CD4-positive, CD25-positive, alpha-beta regulatory T cell (primary cell): ENCODE measurements around the gene PATJ. TPM values are rescaled to one million over a fixed set of nuclear protein-coding genes. Genes with fewer than 3 reads are reported as not detected.

Experiments
- ATAC-seq, 2 donors: fragments of 150-1000 bp; cut with Tn5 transposase; one replicate each; pipeline ENCODE4 v1.10.0; 2021; ENCODE audit warnings: low read depth in 2 of 2, moderate number of reproducible peaks in 2 of 2, moderate library complexity in 1 of 2
- DNase-seq, 3 donors: peaks; one replicate each; pipeline versions ENCODE4 v3.0.0 to v3.0.0-alpha.2; 2012 to 2022; ENCODE audit warnings: mixed read lengths in 1 of 3
- H3K27ac ChIP-seq: one replicate; pipeline ENCODE4 v1.7.0; 2013; ENCODE audit warnings: mild to moderate bottlenecking, low read length; ENCODE audit not compliant: insufficient read depth, poor library complexity, severe bottlenecking
- H3K27me3 ChIP-seq: one replicate; pipeline ENCODE4 v1.7.0; 2013; ENCODE audit warnings: low read length; ENCODE audit not compliant: control insufficient read depth, insufficient read depth
- H3K36me3 ChIP-seq: one replicate; pipeline ENCODE4 v1.7.0; 2013; ENCODE audit warnings: mild to moderate bottlenecking, low read length, moderate library complexity; ENCODE audit not compliant: control insufficient read depth, insufficient read depth
- H3K4me1 ChIP-seq: 2 replicates; pipeline ENCODE4 v1.7.0; 2013; ENCODE audit warnings: mild to moderate bottlenecking, low read length; ENCODE audit not compliant: insufficient read depth, control insufficient read depth, poor library complexity, severe bottlenecking
- H3K4me3 ChIP-seq: one replicate; pipeline ENCODE4 v1.7.0; 2013; ENCODE audit warnings: low read depth, mild to moderate bottlenecking, low read length, moderate library complexity
- H3K9me3 ChIP-seq, 2 experiments: 1 replicate in 1 of 2; 2 replicates in 1 of 2; pipeline ENCODE4 v1.7.0; 2013; ENCODE audit warnings: low read length in 2 of 2, mild to moderate bottlenecking in 1 of 2, moderate library complexity in 1 of 2; ENCODE audit not compliant: control insufficient read depth in 2 of 2
- H3K27ac Mint-ChIP-seq, 3 donors: one replicate each; pipeline ENCODE4 v1.8.0; 2020 to 2022; ENCODE audit warnings: mild to moderate bottlenecking in 3 of 3, mixed read lengths in 3 of 3, moderate library complexity in 2 of 3
- H3K27me3 Mint-ChIP-seq: one replicate; pipeline ENCODE4 v1.8.0; 2022; ENCODE audit warnings: mild to moderate bottlenecking, mixed read lengths
- H3K36me3 Mint-ChIP-seq: one replicate; pipeline ENCODE4 v1.8.0; 2020; ENCODE audit warnings: mixed read lengths
- H3K4me1 Mint-ChIP-seq, 4 donors: one replicate each; pipeline ENCODE4 v1.8.0; 2020 to 2022; ENCODE audit warnings: mixed read lengths in 4 of 4, mild to moderate bottlenecking in 1 of 4
- H3K4me3 Mint-ChIP-seq, 4 donors: one replicate each; pipeline ENCODE4 v1.8.0; 2020 to 2022; ENCODE audit warnings: mild to moderate bottlenecking in 4 of 4, mixed read lengths in 4 of 4, moderate library complexity in 3 of 4
- H3K9me3 Mint-ChIP-seq, 7 donors: one replicate each; pipeline ENCODE4 v1.8.0; 2020 to 2022; ENCODE audit warnings: mixed read lengths in 7 of 7, mild to moderate bottlenecking in 3 of 7, moderate library complexity in 2 of 7
- polyA plus RNA-seq, 4 donors: library from polyadenylated mRNA; unstranded; fragments of 300-500 nt; fragmentation: Illumina TruSeq; gene quantifications; one replicate each; pipeline ENCODE4 v1.2.3, GENCODE V29; 2021
- total RNA-seq: library from RNA; stranded (reverse); gene quantifications from one replicate; pipeline ENCODE4 v1.2.3, GENCODE V29; 2022

Gene PATJ
- total and polyA plus RNA-seq, 5 donors from 2014 or later, result 8.6 to 49.2 (median 15.9) TPM

GRCh38 chr1:61925591-61926298 is 183.5 kb downstream of the PATJ start:
- DNase-seq (no peak), ATAC-seq (no peak)
- Mint-ChIP-seq H3K27ac (no peak overlapping the region), H3K36me3 (peaks cover 30% of the 10 kb centered on the region), H3K4me3 (no peak overlapping the region), H3K4me1 (no peaks in the 10 kb centered on the region), H3K27me3 (no peaks in the 10 kb centered on the region), H3K9me3 (peaks cover 0 to 3% (median 0%) of the 10 kb centered on the region in 7 donors)
- Histone ChIP-seq H3K4me1 (no peaks in the 10 kb centered on the region), H3K27me3 (no peaks in the 10 kb centered on the region), H3K27ac (no peak overlapping the region), H3K36me3 (no peaks in the 10 kb centered on the region), H3K4me3 (no peak overlapping the region), H3K9me3 (no peaks in the 10 kb centered on the region)

- no peak overlapping the region for H3K27ac ChIP-seq
- no peak overlapping the region for H3K4me3 ChIP-seq
- Mint-ChIP-seq H3K4me3 (no peak overlapping the region), H3K27me3 (no peaks in the 10 kb centered on the region), H3K4me1 (no peaks in the 10 kb centered on the region), H3K27ac (no peak overlapping the region), H3K36me3 (peaks cover 34% of the 10 kb centered on the region), H3K9me3 (peaks cover 0 to 3% (median 0%) of the 10 kb centered on the region in 7 donors)
- ATAC-seq (no peak), DNase-seq (no peak)
- H3K9me3 ChIP-seq, result no peaks in the 10 kb centered on the region
- no peaks in the 10 kb centered on the region for H3K36me3 ChIP-seq
- no peaks in the 10 kb centered on the region for H3K27me3 ChIP-seq
- no peaks in the 10 kb centered on the region for H3K4me1 ChIP-seq
Measured at GRCh38 chr1:61926597-61926996, 184.3 kb downstream of the PATJ start.

GRCh38 chr1:61930116-61930645 is 187.9 kb downstream of the PATJ start:
- H3K36me3 ChIP-seq, result no peaks in the 10 kb centered on the region
- H3K4me1 ChIP-seq, result no peaks in the 10 kb centered on the region
- ATAC-seq (no peak), DNase-seq (no peak)
- no peaks in the 10 kb centered on the region for H3K9me3 Mint-ChIP-seq
- no peak overlapping the region for H3K4me3 Mint-ChIP-seq
- H3K27me3 ChIP-seq, result no peaks in the 10 kb centered on the region
- no peak overlapping the region for H3K27ac Mint-ChIP-seq
- H3K27ac ChIP-seq, result no peak overlapping the region
- H3K4me1 Mint-ChIP-seq, result no peaks in the 10 kb centered on the region
- H3K27me3 Mint-ChIP-seq, result no peaks in the 10 kb centered on the region
- peaks cover 35% of the 10 kb centered on the region for H3K36me3 Mint-ChIP-seq
- H3K9me3 ChIP-seq, result no peaks in the 10 kb centered on the region
- no peak overlapping the region for H3K4me3 ChIP-seq

- no peaks in the 10 kb centered on the region for H3K9me3 Mint-ChIP-seq
- Histone ChIP-seq H3K27ac (no peak overlapping the region), H3K4me1 (no peaks in the 10 kb centered on the region), H3K27me3 (no peaks in the 10 kb centered on the region), H3K9me3 (no peaks in the 10 kb centered on the region), H3K4me3 (no peak overlapping the region), H3K36me3 (no peaks in the 10 kb centered on the region)
- no peak overlapping the region for H3K4me3 Mint-ChIP-seq
- H3K27ac Mint-ChIP-seq, result no peak overlapping the region
- ATAC-seq, result no peak
- peaks cover 36% of the 10 kb centered on the region for H3K36me3 Mint-ChIP-seq
- H3K27me3 Mint-ChIP-seq, result no peaks in the 10 kb centered on the region
- DNase-seq, result no peak
- no peaks in the 10 kb centered on the region for H3K4me1 Mint-ChIP-seq
Measured at GRCh38 chr1:61931587-61932279, 189.5 kb downstream of the PATJ start.

- no peak for DNase-seq
- H3K36me3 Mint-ChIP-seq, result peaks cover 22% of the 10 kb centered on the region
- H3K27ac Mint-ChIP-seq, result no peak overlapping the region
Measured at GRCh38 chr1:61935516-61935915, 193.2 kb downstream of the PATJ start.

GRCh38 chr1:61936839-61937238 is 194.6 kb downstream of the PATJ start:
- Mint-ChIP-seq H3K4me1 (no peaks in the 10 kb centered on the region), H3K36me3 (peaks cover 22% of the 10 kb centered on the region), H3K27ac (no peak overlapping the region), H3K27me3 (no peaks in the 10 kb centered on the region), H3K9me3 (no peaks in the 10 kb centered on the region), H3K4me3 (no peak overlapping the region)
- ATAC-seq (no peak), DNase-seq (no peak)
- Histone ChIP-seq H3K36me3 (no peaks in the 10 kb centered on the region), H3K4me3 (no peak overlapping the region), H3K4me1 (no peaks in the 10 kb centered on the region), H3K27me3 (no peaks in the 10 kb centered on the region), H3K9me3 (no peaks in the 10 kb centered on the region), H3K27ac (no peak overlapping the region)

More at GRCh38 chr1:61935516-61935915, 193.2 kb downstream of the PATJ start:
- Mint-ChIP-seq H3K27me3 (no peaks in the 10 kb centered on the region), H3K9me3 (no peaks in the 10 kb centered on the region), H3K4me3 (no peak overlapping the region), H3K4me1 (no peaks in the 10 kb centered on the region)
- Histone ChIP-seq H3K4me1 (no peaks in the 10 kb centered on the region), H3K27ac (no peak overlapping the region), H3K9me3 (no peaks in the 10 kb centered on the region), H3K27me3 (no peaks in the 10 kb centered on the region), H3K36me3 (no peaks in the 10 kb centered on the region), H3K4me3 (no peak overlapping the region)
- ATAC-seq, result no peak

- ATAC-seq (no peak), DNase-seq (no peak)
- Mint-ChIP-seq H3K27ac (no peak overlapping the region), H3K9me3 (peaks cover 0 to 2% (median 0%) of the 10 kb centered on the region in 7 donors), H3K36me3 (peaks cover 24% of the 10 kb centered on the region), H3K4me1 (peaks cover 0 to 2% (median 0%) of the 10 kb centered on the region in 4 donors), H3K4me3 (no peak overlapping the region), H3K27me3 (no peaks in the 10 kb centered on the region)
- H3K4me1 ChIP-seq, result no peaks in the 10 kb centered on the region
- H3K4me3 ChIP-seq, result no peak overlapping the region
- H3K9me3 ChIP-seq, result no peaks in the 10 kb centered on the region
- peaks cover 5% of the 10 kb centered on the region for H3K36me3 ChIP-seq
- H3K27ac ChIP-seq, result no peak overlapping the region
- no peaks in the 10 kb centered on the region for H3K27me3 ChIP-seq
Measured at GRCh38 chr1:61941794-61942193, 199.5 kb downstream of the PATJ start.
